Measurements from ENCODE around the gene FUZ. TPM values are rescaled to one million over a fixed set of nuclear protein-coding genes. Genes with fewer than 3 reads are reported as not detected.

FUZ gene
- total and polyA plus RNA-seq, 2 of the 8 experiments (the other 6 are each of a cell fraction or from before 2014, with no cell fraction given), result 28.4 to 33.9 TPM

DNA sequence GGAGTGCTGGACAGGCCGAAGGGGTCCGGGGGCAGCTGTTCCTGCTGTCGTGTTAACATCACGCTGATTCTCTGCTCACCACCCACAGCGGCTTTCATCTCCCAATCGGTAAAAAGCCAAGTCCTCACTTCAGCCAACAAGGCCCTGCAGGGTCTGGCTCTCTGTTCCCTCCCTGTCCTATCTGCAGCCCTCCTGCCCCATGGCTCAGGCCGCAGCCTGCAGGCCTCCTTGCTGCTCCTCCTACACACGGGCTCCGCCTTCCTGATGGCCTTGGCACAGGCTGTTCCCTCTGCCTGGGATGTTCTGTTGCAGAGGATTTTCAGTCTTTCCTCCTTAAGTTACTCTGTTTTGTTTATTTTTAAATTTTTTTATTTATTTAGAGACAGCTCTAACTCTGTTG lies 22.2 kb downstream of the FUZ start:
- no peaks in the 10 kb centered on the region; a peak in 1 of 4 replicates for H3K79me2 ChIP-seq (ENCODE audit: control insufficient read depth in 1 of 2, insufficient read depth in 2 of 2, low read length in 2 of 2)
- POLR2A ChIA-PET (ENCODE audit: partially characterized antibody), result interaction anchor here (1.0 kb wide), 2 partner anchors 10 to 115 kb away, joined by 3 read pairs; no protein-coding TSS in a partner anchor

More for the DNA sequence above, 22.2 kb downstream of the FUZ start:
- CTCF ChIA-PET (ENCODE audit: partially characterized antibody), result interaction anchor here (0.8 to 1.1 kb wide), 3 partner anchors 13 to 78 kb away, joined by 3 read pairs; no protein-coding TSS in a partner anchor
- Histone ChIP-seq H4K8ac (ENCODE audit: extremely low read depth, insufficient read depth, low read length) (no peak overlapping the region), H3K23ac (ENCODE audit: insufficient read length) (no peak overlapping the region), H3K18ac (ENCODE audit: extremely low read depth, low read length) (no peak overlapping the region), H2BK5ac (ENCODE audit: low read depth, low read length) (no peak overlapping the region), H3K4me1 (replicated peaks in 1 of 4; ENCODE audit: control insufficient read depth in 3 of 4, insufficient read depth in 4 of 4, low read length in 3 of 4) (no peaks in the 10 kb centered on the region), H2AK5ac (ENCODE audit: low read depth, low read length) (no peak overlapping the region), H2BK15ac (ENCODE audit: low read length) (no peak overlapping the region), H3K27me3 (replicated peaks in 1 of 4; ENCODE audit: control insufficient read depth in 3 of 4, extremely low read depth in 1 of 4, insufficient read depth in 3 of 4, low read length in 3 of 4) (no peaks in the 10 kb centered on the region), H3K14ac (ENCODE audit: insufficient read length) (no peak overlapping the region), H3K4me2 (ENCODE audit: insufficient read depth in 1 of 2, low read depth in 2 of 2, low read length in 2 of 2) (no peak overlapping the region), H3K56ac (replicated peaks; ENCODE audit: insufficient read length, low read depth, low read length) (no peak overlapping the region), H3K9ac (replicated peaks in 1 of 4; ENCODE audit: extremely low read depth in 1 of 4, low read depth in 3 of 4, low read length in 3 of 4) (no peak overlapping the region), H2BK20ac (ENCODE audit: low read length) (no peak overlapping the region), H3K9me3 (ENCODE audit: insufficient read depth in 2 of 2, low read depth in 1 of 2, low read length in 1 of 2) (no peaks in the 10 kb centered on the region), H3K27ac (ENCODE audit: low read depth, low read length) (no peak overlapping the region), H3K23me2 (ENCODE audit: low read depth, low read length) (no peaks in the 10 kb centered on the region), H3K36me3 (ENCODE audit: control insufficient read depth in 2 of 4, insufficient read depth in 4 of 4, low read length in 3 of 4) (peaks cover 3 to 32% (median 15%) of the 10 kb centered on the region in 4 experiments; a peak in 7 of 8 replicates), H3K79me1 (ENCODE audit: low read depth, low read length) (peaks cover 3% of the 10 kb centered on the region), H2AFZ (ENCODE audit: low read length) (no peak overlapping the region), H4K91ac (replicated peaks; ENCODE audit: insufficient read length, low read length) (no peak overlapping the region), H4K20me1 (replicated peaks in 1 of 2; ENCODE audit: control insufficient read depth in 1 of 2, insufficient read depth in 2 of 2, low read length in 2 of 2) (peaks cover 4 to 10% of the 10 kb centered on the region in 2 experiments), H2BK120ac (replicated peaks; ENCODE audit: low read depth, low read length) (no peak overlapping the region), H2BK12ac (ENCODE audit: low read depth, low read length) (no peak overlapping the region), H4K5ac (ENCODE audit: insufficient read length, low read depth, low read length) (no peak overlapping the region), H3K4ac (replicated peaks; ENCODE audit: insufficient read length, low read depth, low read length) (no peak overlapping the region), H3K4me3 (ENCODE audit: extremely low read depth in 1 of 4, insufficient read depth in 2 of 4, low read depth in 3 of 4, low read length in 4 of 4) (no peak overlapping the region)
- DNase-seq (ENCODE audit: low read depth in 1 of 2, low spot score in 2 of 2) (no peak), FAIRE-seq (no peak)
- 86% methylated on average over 9 of the region's 9 CpGs; no CpG with 5 or more reads in 1 of the 2 experiments for WGBS, 2 experiments (ENCODE audit: extremely low coverage in 1 of 2, insufficient coverage in 1 of 2, insufficient read length in 1 of 2, insufficient replicate concordance in 2 of 2, low coverage in 1 of 2, low lambda C conversion rate in 2 of 2, missing lambda C conversion rate in 1 of 2)
- TF ChIP-seq SUZ12 (IDR thresholded peaks at IDR 0.05; ENCODE audit: low read length) (no peak), CBX8 (IDR thresholded peaks at IDR 0.05; ENCODE audit: borderline replicate concordance, low read depth, low read length) (no peak), TAF7 (optimal IDR thresholded peaks at IDR 0.05; ENCODE audit: borderline replicate concordance, low read depth, low read length) (no peak), TEAD4 (IDR thresholded peaks at IDR 0.05; ENCODE audit: low read depth, low read length) (no peak), RNF2 (IDR thresholded peaks at IDR 0.05; ENCODE audit: borderline replicate concordance, low read depth, low read length, missing control alignments, poor library complexity, severe bottlenecking) (no peak), POLR2AphosphoS5 (IDR thresholded peaks at IDR 0.05; ENCODE audit: low read depth, low read length) (no peak), POLR2A (IDR thresholded peaks at IDR 0.05; ENCODE audit: control extremely low read depth in 1 of 2, low read depth in 2 of 2, low read length in 2 of 2) (no peak), SIN3A (conservative IDR thresholded peaks at IDR 0.05 in 1 of 2, IDR thresholded peaks at IDR 0.05 in 1 of 2; ENCODE audit: low read depth in 1 of 2, low read length in 2 of 2) (no peak), GTF2F1 (IDR thresholded peaks at IDR 0.05; ENCODE audit: borderline replicate concordance, low read depth, low read length) (no peak), TBP (IDR thresholded peaks at IDR 0.05; ENCODE audit: low read depth, low read length) (no peak)
- TF ChIP-seq, protein P1, sequence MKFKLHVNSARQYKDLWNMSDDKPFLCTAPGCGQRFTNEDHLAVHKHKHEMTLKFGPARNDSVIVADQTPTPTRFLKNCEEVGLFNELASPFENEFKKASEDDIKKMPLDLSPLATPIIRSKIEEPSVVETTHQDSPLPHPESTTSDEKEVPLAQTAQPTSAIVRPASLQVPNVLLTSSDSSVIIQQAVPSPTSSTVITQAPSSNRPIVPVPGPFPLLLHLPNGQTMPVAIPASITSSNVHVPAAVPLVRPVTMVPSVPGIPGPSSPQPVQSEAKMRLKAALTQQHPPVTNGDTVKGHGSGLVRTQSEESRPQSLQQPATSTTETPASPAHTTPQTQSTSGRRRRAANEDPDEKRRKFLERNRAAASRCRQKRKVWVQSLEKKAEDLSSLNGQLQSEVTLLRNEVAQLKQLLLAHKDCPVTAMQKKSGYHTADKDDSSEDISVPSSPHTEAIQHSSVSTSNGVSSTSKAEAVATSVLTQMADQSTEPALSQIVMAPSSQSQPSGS (IDR thresholded peaks at IDR 0.05; ENCODE audit: low read length), result no peak

Data from H1 (cell line).